GM21529 (cell line): Measurements from ENCODE around the gene BAIAP3.
"Not testable (repeated sequence)": the region's sequence is repeated elsewhere in the genome, so short reads cannot be mapped to it uniquely, and the experiment has no call there.

Experiments used
- ATAC-seq: cut with Tn5 transposase; IDR thresholded peaks from one replicate; pipeline ENCODE4 v1.9.1; 2021; ENCODE audit not compliant: unreplicated experiment

The BAIAP3 gene

DNA sequence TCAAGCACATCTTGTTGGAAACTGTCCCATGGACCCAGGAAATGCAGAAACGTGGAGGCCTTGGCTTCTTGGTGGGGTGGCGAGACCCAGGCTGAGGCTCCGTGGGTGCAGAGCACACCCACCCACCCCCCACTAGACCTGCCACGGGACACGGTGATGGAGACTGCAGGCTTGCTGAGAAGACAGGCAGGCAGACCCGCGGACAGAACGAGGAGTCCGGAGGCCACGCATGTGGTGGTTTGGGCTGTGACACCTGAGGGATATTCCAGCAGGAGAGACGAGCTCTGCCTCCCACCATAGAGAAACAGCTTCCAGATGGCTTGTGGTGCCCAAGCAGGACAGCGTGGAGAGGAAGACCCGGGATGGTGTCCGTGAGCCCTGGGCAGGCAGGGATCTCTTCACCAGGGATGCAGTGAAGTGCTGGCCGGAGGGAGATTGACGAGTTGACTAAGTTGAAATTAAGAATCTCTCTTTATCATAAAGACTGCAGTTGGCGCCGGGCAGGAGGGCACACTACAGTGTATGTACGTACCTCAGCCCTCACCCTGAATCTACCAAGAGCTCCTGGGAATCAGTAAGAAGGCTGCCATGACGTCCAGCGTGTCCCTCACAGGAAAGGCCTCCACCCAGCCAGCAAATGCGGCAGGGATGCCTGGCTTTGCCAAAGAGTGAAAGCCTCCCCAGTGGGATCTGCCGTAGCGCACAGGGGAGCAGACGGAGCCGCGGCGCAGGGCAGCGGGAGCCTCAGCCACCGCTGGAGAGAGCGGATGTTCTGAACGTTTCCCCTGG is 15.8 kb upstream of the BAIAP3 start:
- ATAC-seq = no peak

DNA sequence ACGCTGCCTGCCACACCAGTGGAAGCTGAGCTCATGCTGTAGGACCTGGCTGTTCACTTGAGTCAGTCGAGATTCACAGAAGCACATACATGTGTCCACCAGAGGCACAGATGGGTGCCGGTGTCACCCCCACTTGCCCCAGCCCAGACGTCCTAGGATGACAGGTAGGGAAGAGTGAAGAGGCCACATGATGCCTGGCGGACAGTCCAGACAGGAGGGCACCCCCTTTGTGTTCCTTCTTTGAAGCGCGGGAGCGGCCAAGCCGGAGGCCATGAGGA is 15.2 kb upstream of the BAIAP3 start:
- no peak for ATAC-seq

DNA sequence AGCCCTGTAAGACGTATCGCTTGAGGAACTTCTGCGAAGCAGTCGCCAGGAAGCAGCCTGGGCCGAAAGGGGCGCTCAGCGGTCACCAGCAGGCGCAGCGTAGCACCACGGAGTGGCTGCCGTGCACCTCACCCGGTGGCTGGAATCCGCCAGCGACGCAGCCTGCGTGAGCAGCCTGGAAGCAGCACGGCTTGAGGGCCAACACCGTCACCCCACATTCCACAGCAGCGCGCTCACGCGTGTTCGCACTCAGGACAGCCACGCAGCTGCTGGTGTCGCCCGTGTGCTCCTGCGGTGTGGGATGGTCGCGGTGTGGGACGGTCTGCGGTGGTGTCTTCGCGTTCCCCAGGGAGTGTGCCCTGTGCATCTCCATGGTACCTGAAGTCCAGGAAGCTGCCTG is 14.4 kb upstream of the BAIAP3 start:
- ATAC-seq = no peak

DNA sequence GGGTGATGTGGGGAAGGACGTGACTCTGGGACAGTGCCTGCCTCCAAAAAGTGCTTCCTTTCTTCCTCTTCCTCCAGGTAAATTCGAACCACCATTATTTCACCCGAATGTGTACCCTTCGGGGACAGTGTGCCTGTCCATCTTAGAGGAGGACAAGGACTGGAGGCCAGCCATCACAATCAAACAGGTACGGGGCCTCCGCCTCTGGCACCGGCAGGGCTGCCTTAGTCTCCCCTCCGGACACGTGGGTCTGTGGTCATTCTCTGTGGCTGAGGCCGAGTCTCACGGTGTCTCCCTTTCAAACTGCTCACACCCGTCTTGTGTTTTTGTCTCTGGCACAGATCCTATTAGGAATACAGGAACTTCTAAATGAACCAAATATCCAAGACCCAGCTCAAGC is 13.3 kb upstream of the BAIAP3 start:
- no peak for ATAC-seq

DNA sequence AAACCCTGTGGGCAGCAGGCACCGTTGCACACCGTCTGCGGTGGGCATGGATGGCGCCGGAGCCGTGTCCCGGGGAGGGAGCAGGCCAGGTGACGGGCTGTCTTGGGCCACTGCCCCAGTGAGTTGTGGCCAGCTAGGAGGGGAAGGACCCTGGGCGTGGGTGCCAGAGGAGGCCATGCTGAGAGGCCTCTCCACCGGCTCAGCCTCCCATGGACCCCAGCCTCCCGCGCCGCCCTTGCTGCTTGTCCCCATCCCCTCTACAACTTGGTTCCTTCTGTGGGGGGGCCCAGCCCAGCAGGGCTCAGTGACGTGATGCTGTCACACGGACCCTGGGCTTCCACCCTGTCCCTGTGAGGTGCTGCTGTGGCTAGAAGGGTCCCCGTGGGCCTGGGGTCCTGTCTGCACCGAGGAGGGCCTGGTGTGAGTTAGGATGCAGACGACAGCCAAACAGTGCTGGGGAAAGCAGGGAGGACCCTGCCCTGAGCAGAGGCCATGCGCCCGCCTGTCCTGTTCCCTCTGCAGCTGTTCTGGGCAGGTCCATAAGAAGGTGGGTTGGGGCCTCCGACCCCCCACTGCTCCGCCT is 12.7 kb upstream of the BAIAP3 start:
- ATAC-seq = no peak

DNA sequence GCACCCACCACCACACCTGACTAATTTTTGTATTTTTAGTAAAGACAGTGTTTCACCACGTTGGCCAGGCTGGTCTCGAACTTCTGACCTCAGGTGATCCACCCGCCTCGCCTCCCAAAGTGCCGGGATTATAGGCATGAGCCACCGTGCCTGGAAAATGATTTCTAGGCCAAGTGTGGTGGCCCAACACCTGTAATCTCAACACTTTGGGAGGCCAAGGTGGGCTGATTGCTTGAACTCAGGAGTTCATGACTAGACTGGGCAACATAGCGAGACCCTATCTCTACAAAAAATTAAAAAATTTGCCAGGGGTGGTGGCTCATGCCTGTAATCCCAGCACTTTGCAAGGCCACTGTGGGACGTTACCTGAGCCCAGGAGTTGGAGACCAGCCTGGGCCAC is 11.0 kb upstream of the BAIAP3 start:
- ATAC-seq = no peak

DNA sequence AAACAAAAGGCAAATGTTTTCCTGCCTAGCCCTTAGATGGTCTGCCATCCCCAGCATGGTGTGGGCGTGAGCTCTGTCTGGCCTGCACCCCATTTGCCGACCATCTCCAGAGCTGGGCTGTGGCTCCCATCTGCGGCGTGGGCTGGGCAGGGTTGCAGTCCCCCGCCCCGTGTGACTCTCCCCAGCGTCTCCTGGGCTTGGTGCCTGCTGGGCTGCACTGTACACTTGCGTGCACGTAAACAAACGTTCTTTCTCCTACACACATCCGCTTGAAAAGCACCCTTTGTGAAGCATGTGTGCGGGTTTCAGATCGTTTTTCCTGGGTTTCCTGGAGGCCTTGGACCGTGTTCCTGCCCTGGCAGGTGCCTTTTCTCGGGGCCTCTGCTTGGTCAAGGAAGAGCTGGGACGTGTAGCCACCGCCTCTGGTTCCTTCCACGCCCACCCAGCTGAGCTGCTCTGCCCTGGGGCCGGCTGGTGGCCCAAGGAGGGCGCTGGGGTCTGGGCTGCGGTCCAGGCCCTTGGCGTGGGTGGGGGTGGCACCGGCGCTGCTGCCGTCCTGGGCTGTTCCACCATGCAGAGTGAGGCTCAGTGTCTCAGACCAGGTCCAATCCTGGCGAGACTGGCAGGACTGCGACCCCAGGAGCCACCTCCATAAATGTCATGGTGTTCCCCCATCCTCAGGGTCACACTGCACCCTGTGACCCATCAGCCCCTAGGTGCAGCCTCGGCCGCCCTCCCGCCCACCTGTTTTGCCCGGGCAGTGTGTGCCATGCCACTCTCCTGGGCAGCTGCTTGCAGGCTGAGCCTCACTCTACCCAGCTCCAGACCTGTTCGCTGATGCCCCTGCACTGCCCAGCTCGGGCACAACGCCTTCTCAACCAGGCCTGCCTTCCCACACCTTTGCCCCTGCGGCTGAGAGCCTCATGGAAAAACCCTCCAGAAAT is 9.9 kb upstream of the BAIAP3 start:
- ATAC-seq = no peak

DNA sequence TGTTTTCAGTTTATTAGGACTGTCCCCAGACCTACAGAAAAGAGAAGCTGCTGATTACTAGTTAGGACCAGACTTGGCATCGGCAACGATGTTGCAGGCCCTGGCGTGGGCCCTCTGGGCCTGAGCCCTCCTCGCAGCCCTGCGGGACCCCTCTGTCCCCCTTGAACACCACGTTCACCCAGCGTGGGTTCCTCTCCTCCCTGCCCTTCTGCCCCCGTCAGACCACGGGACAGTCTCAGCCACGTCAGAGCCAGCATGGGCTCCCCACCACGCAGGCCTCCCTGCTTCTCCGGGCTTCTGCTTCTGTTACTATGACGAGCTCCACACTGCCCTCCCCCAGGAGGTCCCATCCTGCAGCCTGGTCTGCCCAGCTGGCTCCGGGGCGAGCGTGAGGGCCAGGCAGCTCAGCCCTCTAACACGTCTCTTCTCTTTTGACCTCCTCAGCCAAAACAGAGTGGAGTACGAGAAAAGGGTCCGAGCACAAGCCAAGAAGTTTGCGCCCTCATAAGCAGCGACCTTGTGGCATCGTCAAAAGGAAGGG is 9.1 kb upstream of the BAIAP3 start:
- no peak for ATAC-seq

DNA sequence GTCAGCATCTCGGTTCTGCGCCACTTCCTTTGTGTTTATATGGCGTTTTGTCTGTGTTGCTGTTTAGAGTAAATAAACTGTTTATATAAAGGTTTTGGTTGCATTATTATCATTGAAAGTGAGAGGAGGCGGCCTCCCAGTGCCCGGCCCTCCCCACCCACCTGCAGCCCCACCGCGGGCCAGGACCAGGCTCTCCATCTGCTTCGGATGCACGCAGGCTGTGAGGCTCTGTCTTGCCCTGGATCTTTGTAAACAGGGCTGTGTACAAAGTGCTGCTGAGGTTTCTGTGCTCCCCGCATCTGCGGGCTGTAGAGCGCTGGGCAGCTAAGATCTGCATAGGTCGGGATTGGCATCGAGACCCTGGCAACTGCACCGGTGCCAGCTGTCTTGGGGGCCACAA is 8.2 kb upstream of the BAIAP3 start:
- ATAC-seq = no peak

DNA sequence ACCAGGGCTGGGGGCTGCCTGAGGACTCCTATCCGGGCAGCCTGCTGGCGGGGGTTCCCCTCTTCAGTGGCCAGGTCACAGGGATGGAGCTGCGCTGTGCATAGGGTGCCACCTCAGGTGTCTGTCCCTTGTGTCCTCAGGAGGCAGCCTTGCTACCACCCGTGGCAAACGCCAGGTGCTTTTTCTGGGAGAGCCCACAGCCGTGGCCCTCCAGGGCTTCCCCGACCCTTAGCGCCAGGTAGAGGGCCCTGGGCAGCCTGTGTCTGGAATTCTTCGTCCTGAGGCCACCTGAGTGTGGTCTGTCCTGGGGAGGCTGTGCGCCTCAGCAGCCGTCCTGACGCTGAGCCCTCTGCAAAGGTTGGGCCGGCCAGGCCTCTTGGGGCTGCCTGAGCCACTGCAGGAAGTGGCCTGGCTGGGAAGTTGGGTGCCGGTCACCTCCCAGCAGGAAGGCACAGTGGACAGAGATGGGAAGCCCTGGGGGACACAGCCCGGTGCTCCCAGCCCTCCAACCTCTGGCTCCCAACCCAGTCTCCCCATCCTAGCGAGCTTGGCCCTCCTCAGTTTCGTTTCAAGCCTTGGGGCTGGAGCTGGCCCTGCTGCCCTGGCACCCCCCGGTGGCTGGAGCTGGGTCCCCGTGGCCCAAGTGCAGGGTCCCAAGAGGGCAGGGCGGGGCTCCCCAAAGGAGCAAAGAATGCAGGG is 7.6 kb upstream of the BAIAP3 start:
- no peak for ATAC-seq

DNA sequence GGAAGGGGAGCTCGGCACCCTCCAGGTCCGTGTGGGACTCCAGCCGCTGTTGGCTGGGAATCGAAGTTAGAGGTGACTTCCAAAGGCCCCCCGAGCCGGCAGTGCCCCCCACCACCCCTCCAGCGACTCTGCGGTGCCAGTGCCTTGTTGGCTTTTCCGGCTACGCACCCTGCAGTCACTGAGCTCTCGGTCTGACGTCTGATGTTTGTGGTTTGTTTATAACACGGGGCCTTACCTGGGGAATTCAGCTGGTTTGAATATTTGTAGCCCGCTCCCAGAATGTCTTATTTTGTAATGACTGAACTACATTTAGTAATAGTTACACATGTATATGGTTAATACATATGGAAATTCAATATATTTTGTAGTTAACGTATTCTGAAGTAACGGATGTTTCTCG is 7.1 kb upstream of the BAIAP3 start:
- no peak for ATAC-seq

DNA sequence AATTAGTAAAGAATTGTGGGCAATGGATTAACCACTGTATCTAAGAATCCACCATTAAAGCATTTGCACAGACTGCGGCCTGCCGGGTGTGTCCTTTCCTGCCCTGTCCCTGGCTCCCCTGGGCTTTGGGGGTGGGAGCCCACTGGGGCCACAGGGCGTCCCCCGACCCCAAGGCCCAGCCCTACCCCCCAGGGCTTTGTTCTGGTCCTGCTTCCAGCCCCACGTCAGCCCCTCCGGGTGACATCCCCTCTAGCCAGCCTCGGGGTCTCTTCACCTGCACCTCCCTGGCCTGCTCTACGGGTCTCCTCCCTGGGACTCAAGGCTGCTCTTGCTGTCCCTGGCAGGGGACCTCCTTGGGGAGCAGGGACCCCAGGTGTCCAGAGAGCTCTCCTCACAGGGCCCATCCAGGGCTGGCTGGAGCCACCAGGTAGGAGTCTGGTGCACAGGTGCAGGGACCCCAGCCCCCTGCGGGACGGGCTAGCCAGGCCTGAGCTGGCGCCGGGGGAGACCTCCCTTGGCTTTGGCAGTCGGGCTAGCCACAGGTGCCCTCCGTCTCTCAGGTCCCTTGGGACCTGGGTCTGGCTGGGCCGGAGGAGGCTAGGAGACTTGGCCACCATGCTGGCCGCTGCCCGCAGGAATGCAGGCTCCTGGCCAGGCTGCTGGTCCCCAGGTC is 6.4 kb upstream of the BAIAP3 start:
- no peak for ATAC-seq

DNA sequence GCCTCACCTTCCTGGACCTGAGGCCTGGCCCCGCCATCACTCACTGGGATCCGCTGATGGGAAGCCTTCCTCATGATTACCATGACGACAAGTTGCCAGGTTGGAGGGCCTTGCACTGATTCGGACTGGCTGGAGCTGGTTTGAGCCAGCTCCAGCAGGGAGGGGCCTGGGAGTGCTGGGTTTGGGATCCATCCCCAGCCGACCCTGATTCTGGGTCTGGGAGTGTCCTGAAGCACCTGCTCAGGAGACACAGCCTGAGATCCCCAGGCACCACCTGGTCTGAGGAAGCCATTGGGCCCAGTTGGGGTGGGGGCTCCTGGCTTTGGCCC is 5.9 kb upstream of the BAIAP3 start:
- no peak for ATAC-seq

DNA sequence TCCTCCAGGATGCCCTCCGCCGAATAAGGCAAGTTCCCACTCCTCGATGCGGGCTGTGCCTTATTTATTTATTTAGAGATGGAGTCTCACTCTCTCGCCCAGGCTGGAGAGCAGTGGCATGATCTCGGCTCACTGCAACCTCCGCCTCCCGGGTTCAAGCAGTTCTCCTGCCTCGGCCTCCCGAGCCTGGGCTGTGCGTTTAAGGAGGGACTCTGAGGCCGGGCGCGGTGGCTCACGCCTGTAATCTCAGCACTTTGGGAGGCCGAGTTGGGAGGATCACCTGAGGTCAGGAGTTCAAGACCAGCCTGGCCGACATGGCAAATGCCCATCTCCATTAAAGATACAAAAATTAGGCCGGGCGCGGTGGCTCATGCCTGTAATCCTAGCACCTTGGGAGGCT is 5.3 kb upstream of the BAIAP3 start:
- ATAC-seq = not testable (repeated sequence)

DNA sequence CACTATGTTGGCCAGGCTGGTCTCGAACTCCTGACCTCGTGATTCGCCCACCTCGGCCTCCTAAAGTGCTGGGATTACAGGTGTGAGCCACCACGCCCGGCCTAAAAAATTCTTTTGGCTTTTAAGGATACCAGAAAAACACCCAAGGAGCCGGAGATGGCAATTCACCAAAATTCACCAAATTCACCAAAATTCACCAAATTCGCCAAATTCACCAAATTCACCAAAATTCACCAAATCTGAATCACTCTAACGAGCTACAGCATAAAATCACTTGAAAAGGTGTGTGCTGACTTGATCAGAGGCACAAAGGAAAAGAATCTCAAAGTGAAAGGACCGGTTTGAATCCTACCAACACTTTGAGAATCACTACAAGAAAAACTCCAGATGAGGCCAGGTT is 4.5 kb upstream of the BAIAP3 start:
- not testable (repeated sequence) for ATAC-seq

DNA sequence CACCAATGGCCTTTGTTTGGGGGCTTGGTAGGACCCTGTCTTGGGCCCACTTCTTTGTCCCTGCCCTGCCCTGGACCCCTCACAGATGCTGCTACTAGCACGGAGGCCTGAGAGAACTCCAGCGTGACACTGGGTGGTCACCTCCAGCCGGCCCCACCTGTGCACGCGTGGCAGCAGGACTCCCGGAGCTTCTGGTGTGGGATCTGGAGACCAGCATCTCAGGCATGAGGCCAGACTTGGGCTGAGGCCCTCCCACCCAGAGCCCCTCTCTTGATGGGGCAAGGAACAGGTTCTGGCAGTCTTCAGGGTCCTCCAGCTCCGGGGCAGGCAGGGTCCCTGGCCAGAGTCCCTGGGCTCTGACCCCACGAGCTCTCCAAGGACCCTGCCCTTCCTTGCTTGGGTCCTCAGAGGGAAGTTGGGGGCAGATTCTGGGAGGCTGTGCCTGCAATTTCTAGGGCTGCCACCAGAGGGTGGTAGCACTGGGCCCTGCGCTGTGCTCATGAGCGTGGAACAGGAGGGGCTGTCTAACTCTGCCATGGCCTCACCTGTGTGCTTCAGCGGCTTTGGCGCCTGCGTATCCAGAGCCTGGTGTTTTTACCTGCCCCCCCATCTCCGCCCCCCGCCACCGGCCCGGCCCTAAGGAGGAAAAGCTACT is 3.1 kb upstream of the BAIAP3 start:
- no peak for ATAC-seq

DNA sequence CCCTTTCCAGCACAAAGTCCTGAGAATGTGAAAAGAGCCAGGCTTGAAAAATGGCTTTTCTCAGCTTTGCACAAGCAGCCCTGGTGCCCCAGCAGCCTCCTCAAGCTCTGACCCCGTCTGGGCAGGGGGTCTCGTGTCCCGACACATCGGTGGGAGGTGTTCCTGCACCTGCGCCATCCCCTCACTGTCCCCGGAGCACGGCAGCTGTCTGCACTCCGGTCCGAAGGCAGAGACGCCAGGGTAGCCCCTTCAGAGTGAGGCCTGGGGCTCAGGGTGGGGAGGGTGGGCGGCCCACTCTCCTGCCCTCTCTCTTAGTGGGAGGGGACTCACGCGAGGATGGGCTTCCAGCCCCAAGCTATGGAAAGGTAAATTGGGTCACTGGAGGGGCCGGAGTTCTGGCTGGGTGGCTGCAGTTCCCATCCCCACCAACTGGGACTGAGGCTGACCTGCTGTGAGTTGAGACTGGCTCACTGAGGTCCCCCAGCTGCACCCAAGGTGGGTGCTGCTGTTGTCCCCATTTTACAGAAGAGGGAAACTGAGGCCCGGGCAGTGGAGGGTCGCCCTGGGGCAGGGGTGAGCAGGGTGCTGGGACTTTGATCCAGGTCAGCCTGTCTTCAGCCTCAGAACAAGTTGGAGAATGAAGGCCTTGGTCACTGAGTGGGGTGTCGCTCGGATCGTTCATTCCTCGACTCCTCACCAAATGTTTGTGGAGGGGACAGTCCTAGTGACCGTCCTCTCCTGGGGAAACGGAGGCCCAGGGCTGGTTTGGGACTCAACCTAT is 2.3 kb upstream of the BAIAP3 start:
- ATAC-seq = no peak

DNA sequence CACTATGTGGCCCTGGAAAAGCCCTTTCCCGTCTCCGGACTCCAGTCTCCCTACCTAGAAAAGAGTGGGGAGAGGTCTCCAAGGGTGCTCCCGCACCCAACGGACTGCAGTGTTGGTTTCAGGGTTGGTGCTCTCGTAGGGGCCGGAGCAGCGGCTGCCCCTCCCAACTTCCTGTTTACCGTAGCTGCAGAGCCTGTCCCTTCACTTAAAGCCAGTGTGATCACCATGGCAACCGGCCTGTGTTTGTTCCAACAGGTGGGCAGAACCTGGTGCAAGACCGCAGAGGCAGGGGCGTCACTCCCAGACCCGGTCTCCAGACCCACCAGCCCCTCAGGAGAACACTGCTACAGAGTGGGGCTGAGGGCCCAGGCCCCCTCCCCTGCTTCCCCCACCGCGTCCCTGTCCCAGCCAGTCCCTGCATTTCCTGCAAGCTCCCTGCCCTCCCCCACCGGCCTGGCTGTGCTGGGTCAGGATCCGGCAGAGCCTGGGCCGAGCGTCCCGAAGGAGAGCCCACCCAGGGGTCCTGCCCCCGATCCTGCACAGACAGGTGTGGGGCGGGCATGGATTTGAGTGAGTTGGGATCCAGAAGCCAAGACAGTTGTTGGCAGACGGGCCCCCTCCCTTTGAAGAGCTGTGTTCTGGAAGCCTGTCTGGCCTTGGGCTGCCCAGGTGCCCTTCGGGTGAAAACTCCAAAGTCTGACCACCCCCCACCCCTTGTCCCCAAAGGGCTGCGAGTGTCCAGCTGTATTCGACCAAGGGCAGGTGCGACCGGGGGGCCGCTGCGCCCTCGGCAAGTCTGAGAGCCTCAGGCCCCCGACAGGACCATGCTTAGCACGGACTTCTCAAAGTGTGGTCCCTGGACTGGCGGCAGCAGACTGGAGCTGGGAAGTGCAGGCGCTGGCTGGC is 1.5 kb upstream of the BAIAP3 start:
- no peak for ATAC-seq
